ENCODE measurements around the gene SARM1. TPM values are rescaled to one million over a fixed set of nuclear protein-coding genes. Genes with fewer than 3 reads are reported as not detected.

Gene SARM1
- total RNA-seq, 1 experiment from 2014 or later = 7.3 TPM

DNA sequence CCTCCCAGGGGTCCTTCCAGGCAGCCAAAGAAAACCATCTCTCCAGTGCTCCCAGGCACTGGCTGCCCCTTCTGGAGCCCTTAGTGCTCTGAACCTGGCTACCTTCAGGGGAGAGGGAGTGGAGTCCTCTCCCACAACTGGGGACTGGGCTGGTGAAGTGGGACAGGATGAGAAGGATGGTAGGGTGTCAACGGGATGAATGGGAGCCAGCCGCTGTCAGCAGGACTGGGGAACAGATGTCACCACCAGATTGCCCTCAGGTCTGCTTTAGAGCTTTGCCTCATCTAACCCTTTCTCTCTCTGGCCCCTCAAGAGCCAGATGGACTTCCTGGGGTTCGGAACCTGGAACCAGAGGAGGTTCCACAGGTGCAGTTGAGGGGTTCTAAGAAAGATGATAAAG lies 6.0 kb upstream of the SARM1 start:
- no peak for TF ChIP-seq EZH2 (IDR thresholded peaks at IDR 0.05; ENCODE audit: low read depth)
- TF ChIP-seq CTCF (conservative IDR thresholded peaks at IDR 0.05) = no peak
- no TSS peak for BruUV-seq (replicated peaks)
- POLR2A ChIA-PET (ENCODE audit: unreplicated experiment) = no interaction called here

DNA sequence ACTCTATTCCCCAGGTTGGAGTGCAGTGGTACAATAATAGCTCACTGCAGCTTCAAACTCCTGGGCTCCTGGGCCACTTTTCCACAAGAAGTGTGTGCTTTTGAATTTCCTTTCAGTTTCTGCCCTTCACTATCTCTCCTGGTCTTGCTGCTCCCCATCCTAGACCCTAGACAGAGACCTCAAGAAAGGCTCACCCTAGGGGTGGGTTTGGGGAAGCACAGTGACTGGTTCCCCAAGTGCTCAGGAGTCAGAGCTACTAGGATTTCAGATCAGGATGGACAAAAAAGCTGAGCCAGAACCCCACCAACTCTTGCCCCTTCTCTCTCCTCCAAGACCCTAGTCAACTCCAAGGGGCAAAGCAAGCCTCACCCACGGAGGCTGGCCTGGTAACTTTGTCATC lies 4.9 kb upstream of the SARM1 start:
- no TSS peak for BruUV-seq (replicated peaks)
- intact Hi-C loops (cut with micrococcal nuclease; ENCODE audit: unreplicated experiment) = no loop called here
- H3K9me3 ChIP-seq (ENCODE audit: insufficient read depth, low read depth) = no peaks in the 10 kb centered on the region

More for the DNA sequence above, 6.0 kb upstream of the SARM1 start:
- DNase-seq = no peak
- H3K36me3 ChIP-seq (ENCODE audit: low read depth) = peaks cover 7% of the 10 kb centered on the region; the same call in 1 of the 2 replicates
- no peak overlapping the region for H2AFZ ChIP-seq
- CTCF ChIA-PET = no interaction called here
- H3K27me3 ChIP-seq (ENCODE audit: insufficient read depth, low read depth) = no peaks in the 10 kb centered on the region
- no peaks in the 10 kb centered on the region for H3K79me2 ChIP-seq (ENCODE audit: low read depth)
- no peaks in the 10 kb centered on the region for H3K9me3 ChIP-seq (ENCODE audit: insufficient read depth, low read depth)
- H3K4me3 ChIP-seq = no peak overlapping the region
- no peak overlapping the region for H3K4me2 ChIP-seq
- H3F3A ChIP-seq (ENCODE audit: insufficient read depth, low read depth) = peaks cover 14% of the 10 kb centered on the region; the same call in 1 of the 2 replicates
- H4K20me1 ChIP-seq (ENCODE audit: insufficient read depth) = no peaks in the 10 kb centered on the region; the same call in 1 of the 2 replicates
- H3K9me2 ChIP-seq (ENCODE audit: insufficient read depth) = no peaks in the 10 kb centered on the region
- intact Hi-C loops (cut with micrococcal nuclease; ENCODE audit: unreplicated experiment) = no loop called here
- H3K27ac ChIP-seq = no peak overlapping the region
- peaks cover 10% of the 10 kb centered on the region for H3K4me1 ChIP-seq (replicated peaks; ENCODE audit: insufficient read depth)

DNA sequence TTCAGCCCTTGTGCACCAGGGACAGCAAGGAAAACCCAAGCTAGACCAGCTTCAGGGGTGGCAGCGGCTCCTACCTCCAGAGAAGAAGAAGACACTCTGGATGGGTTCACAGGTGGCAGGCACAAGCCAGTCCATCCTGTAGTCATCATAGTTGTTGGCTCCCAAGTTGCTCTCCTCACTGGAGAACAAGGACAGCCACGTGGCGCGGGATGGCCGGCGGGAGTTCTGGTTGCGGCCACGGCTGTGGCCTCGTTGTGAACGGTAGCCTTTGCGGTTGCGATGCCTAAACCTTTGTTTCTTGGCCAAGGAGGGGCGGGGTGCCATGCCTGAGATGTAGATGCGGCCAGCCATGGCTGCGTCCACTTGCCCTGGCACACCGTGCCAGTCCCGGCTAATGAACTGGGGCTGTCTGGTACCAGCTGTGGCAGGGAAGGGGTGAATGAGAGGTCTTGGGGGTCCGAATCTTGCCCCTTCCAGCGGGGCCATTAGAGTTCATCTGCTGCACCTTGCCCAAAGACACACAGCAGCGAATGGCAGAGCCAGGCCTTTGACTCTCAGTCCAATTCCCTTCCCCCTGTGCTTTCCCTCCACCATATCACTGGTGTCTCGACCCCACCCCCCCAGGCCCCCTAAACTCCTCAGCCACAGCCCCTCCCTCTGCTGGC lies 3.7 kb upstream of the SARM1 start:
- no peaks in the 10 kb centered on the region; the same call in 1 of the 2 replicates for H4K20me1 ChIP-seq (ENCODE audit: insufficient read depth)
- no peak for TF ChIP-seq CTCF (conservative IDR thresholded peaks at IDR 0.05)
- TF ChIP-seq EZH2 (IDR thresholded peaks at IDR 0.05; ENCODE audit: low read depth) = no peak
- no peaks in the 10 kb centered on the region for H3K27me3 ChIP-seq (ENCODE audit: insufficient read depth, low read depth)
- H3K9me2 ChIP-seq (ENCODE audit: insufficient read depth) = no peaks in the 10 kb centered on the region
- no peak for DNase-seq
- peaks cover 18% of the 10 kb centered on the region for H3K4me1 ChIP-seq (replicated peaks; ENCODE audit: insufficient read depth)
- H2AFZ ChIP-seq = no peak overlapping the region
- no peak overlapping the region for H3K27ac ChIP-seq
- no peaks in the 10 kb centered on the region for H3K9me3 ChIP-seq (ENCODE audit: insufficient read depth, low read depth)
- H3K4me3 ChIP-seq = no peak overlapping the region
- 0 out of 2 replicates have a peak, but pooled peaks cover 4% of the 10 kb centered on the region for H3K36me3 ChIP-seq (ENCODE audit: low read depth)
- intact Hi-C loops (cut with micrococcal nuclease; ENCODE audit: unreplicated experiment) = no loop called here
- POLR2A ChIA-PET (ENCODE audit: unreplicated experiment) = interaction anchor here (0.7 kb wide), 1 partner anchor 151 kb away, joined by 7 read pairs; no protein-coding TSS in a partner anchor
- peaks cover 17% of the 10 kb centered on the region; the same call in 1 of the 2 replicates for H3F3A ChIP-seq (ENCODE audit: insufficient read depth, low read depth)
- BruUV-seq (replicated peaks) = no TSS peak
- H3K4me2 ChIP-seq = no peak overlapping the region
- H3K79me2 ChIP-seq (ENCODE audit: low read depth) = no peaks in the 10 kb centered on the region
- CTCF ChIA-PET = no interaction called here

More for the DNA sequence above, 4.9 kb upstream of the SARM1 start:
- POLR2A ChIA-PET (ENCODE audit: unreplicated experiment) = no interaction called here
- Histone ChIP-seq H3K36me3 (ENCODE audit: low read depth) (0 out of 2 replicates have a peak, but pooled peaks cover 4% of the 10 kb centered on the region), H4K20me1 (ENCODE audit: insufficient read depth) (no peaks in the 10 kb centered on the region; the same call in 1 of the 2 replicates), H3K4me3 (no peak overlapping the region), H3K9me2 (ENCODE audit: insufficient read depth) (no peaks in the 10 kb centered on the region), H2AFZ (no peak overlapping the region), H3K27me3 (ENCODE audit: insufficient read depth, low read depth) (no peaks in the 10 kb centered on the region), H3K4me1 (replicated peaks; ENCODE audit: insufficient read depth) (peaks cover 18% of the 10 kb centered on the region), H3K4me2 (no peak overlapping the region), H3K79me2 (ENCODE audit: low read depth) (no peaks in the 10 kb centered on the region), H3K27ac (no peak overlapping the region), H3F3A (ENCODE audit: insufficient read depth, low read depth) (peaks cover 17% of the 10 kb centered on the region; the same call in 1 of the 2 replicates)
- DNase-seq = no peak
- CTCF ChIA-PET = interaction anchor here (0.6 kb wide), 1 partner anchor 1565 kb away, joined by 6 read pairs; no protein-coding TSS in a partner anchor
- no peak for TF ChIP-seq CTCF (conservative IDR thresholded peaks at IDR 0.05)
- no peak for TF ChIP-seq EZH2 (IDR thresholded peaks at IDR 0.05; ENCODE audit: low read depth)

All from PC-9 (cell line).